GM21619 (cell line): ENCODE data around the gene SLC8A2.

Experiments used
- ATAC-seq: cut with Tn5 transposase; IDR thresholded peaks from one replicate; pipeline ENCODE4 v1.9.1; 2021; ENCODE audit not compliant: unreplicated experiment

The SLC8A2 gene

GRCh38 chr19:47464675-47465419 is 6.8 kb downstream of the SLC8A2 start:
- no peak for ATAC-seq

GRCh38 chr19:47461876-47462275 is 9.8 kb downstream of the SLC8A2 start:
- no peak for ATAC-seq

- no peak for ATAC-seq
Observed at GRCh38 chr19:47459477-47459876, 12.2 kb downstream of the SLC8A2 start.

GRCh38 chr19:47458672-47459071 is 13.0 kb downstream of the SLC8A2 start:
- no peak for ATAC-seq

GRCh38 chr19:47456721-47457474 is 14.8 kb downstream of the SLC8A2 start:
- ATAC-seq, result no peak

GRCh38 chr19:47450478-47450877 is 21.2 kb downstream of the SLC8A2 start:
- ATAC-seq, result no peak

GRCh38 chr19:47448360-47448727 is 23.3 kb downstream of the SLC8A2 start:
- ATAC-seq, result no peak

DNA sequence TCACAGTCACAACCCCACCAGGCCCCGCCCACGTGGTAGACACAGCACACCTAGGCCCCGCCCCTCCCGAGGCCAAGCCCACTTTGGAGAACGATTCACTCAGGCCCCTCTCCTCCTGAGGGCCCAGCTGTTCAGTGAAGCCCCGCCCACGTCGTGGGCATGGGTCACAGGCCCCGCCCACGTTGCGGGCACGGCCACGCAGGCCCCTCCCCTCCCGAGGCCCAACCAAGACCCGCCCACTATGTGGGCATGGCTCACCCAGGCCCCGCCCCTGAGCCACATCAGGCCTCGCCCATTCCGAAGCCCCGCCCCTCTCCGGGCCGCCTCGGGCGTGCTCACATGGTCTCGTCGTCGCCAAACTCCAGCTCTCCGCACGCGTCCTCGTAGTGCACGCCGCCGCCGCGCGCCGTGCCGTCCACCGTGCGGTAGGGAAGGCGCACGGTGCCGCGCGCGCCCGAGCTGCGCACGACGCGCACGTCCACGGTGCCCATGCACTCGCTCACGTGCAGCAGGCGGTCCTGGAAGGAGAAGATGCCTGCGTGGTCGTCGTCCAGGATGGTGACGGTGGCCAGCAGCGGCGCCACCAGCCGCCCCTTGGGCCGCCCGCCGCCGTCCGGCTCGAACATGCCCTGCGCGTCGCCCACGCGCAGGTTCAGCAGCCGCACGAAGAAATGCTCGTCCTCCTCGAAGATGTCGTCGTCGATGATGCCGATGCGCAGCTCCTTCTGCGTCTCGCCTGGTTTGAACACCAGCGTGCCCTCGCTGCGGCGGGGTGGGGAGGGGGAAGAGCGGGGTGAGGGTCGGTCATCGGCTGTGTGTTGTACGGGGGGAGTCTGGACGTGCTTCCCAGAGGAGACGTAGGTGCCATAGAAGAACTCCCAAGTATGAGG is 24.0 kb downstream of the SLC8A2 start:
- no peak for ATAC-seq

GRCh38 chr19:47446534-47447469 is 24.9 kb downstream of the SLC8A2 start:
- no peak for ATAC-seq

- no peak for ATAC-seq
Observed at GRCh38 chr19:47445937-47446402, 25.7 kb downstream of the SLC8A2 start.

DNA sequence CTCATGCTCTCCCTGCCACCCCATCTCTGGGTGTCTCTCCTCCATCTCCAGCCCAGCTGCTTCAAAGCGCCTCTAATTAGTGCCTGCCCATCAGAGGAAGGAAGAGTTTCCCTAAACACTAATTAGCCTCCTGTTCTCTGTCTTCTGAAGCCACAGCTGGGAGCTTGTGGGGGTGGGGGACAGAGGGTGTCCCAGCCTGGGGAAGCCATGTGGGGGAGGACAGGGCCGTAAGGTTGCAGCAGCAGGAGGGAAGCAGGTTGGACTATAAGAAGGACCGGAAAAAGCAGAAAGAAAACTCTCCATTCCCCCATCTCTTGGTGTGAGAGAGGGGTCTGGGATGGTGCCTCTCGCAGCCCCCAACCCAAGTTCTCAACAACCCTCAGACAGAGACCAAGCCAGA is 26.2 kb downstream of the SLC8A2 start:
- no peak for ATAC-seq

- ATAC-seq, result no peak
Observed at GRCh38 chr19:47444388-47444821, 27.3 kb downstream of the SLC8A2 start.

DNA sequence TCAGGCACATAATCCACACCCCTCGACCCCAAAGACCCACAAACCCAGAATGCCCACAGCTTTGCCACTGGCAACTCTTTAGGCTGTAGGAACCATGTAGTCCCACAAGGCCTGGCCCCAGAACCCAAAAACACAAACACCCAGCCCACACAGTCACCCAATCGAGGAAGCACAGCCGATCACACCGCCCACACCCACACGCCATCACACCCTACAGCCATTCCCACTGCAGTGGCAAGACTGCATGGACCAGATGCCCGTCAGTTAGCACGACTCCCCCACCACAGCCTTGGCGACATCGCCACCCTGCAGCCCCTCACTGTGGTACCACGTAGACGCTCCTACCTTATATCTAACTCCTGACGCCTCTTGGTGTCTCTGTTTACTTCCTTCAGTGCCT is 28.4 kb downstream of the SLC8A2 start:
- no peak for ATAC-seq

DNA sequence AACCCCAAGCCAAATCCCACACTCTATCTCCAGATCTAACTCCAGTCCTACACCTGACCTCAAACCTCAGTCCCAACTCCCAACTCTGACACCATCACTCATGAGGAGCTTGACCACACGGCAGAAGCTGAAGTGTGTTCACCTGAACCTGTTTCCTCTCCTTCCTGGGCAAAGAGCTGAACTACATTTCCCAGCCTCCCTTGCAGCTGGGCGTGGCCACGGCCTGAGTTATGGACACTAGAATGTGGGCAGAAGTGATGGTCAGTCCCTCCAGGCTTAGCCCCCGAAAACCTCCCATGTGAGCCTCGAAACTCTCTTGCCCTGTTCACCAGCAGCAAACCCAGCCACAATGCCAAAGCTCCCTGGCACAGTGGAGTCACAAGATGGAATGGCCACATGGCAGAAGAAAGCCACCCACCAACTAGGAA is 32.9 kb downstream of the SLC8A2 start:
- no peak for ATAC-seq

DNA sequence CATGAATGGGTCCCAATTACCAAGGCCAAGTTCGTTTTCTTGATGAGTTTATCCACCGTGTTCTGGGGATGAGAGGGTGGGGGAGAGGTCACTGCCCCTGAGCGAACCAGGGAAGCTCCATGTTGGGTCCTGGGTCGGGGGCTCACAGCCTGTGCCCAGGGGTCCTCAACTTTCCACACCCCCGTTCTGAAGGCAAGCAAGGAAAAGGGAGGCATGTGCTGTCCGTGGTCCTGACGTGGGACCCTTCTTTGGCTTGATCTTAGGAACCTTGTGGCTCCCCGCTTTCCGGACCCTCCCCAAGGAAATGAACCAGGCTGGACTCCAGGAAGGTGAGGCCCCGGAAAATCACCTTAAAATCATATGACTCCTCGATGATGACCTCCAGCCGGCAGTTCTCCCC is 34.2 kb downstream of the SLC8A2 start:
- no peak for ATAC-seq

DNA sequence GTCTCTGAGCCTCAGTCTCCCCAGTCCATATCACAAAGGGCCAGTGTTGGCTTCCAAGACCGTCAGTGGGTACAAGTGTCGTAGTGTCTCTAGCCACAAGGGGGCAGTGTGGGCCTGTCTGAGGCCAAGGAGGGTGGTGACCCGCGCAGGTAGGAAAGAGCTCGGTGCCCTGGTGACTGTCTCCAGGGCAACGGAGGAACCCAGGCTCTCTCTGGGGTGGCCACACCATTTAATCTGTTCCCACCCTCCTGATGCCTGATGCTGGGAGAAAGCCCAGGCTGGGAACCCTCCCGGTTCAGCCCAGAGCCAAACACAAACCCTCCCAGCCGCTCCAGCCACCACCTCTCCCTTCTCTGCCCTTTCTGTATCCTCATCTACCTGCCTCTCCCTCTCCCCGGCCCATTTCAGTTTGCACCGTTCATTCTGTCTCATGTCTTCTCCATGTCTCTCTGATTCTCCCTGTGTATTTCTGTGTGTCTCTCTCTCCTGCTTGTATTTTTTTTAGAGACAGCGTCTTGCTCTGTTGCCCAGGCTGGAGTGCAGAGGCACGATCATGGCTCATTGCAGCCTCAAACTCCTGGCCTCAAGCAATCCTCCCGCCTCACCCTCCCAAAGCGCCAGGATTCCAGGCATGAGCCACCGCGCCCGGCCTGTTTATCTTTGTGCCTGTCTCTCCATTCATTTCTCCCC is 34.8 kb downstream of the SLC8A2 start:
- ATAC-seq, result no peak

DNA sequence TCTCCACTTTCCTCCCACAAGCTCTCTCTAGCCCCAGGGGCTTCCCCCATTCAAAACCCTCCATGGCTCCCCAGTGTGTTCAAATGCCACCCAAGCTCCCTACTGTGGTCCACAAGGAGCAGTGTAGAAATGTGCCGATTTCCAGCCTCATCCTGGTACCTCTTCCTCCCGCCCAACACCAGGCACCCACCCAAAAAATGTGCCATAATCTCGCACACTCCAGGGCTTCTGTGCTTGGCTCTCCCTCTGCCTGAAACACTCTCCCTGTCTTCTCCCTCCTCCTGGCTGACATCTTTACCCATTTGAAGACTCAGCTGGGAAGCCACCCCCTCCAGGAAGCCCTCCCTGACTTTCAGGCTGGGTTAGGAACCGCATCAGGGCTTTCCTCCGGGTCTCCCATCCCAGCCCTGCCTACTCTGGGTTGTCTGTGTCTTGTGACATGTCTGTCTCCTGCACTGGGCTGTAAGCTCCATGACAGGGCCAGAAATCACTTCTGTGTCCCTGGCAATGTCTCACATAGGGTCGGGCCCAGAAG is 35.7 kb downstream of the SLC8A2 start:
- ATAC-seq, result no peak

GRCh38 chr19:47435196-47435595 is 36.5 kb downstream of the SLC8A2 start:
- no peak for ATAC-seq

DNA sequence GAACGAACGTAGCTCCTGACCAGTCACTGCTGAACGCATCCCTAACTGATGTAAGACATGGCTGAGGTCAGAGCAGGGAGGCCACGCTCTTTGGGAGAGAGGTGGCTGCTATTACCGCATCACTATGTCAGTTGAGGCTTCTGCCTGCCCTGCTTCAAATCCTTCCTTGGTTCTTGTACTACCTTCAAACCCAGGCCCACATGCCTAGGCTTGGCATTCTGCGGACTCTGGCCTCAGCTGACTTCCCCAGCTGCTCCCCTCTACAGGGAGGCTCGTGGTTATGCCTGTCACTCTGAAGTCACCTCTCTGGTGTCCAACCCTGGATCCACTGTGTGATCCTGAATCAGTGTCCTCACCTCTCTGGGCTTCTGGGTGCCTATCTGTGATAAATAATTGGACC is 37.6 kb downstream of the SLC8A2 start:
- no peak for ATAC-seq
